HEK293 (cell line): ENCODE data around the gene DPH2.

ENCODE experiments used
- HIC1 ChIP-seq: fragments of 450-650 bp; formaldehyde crosslinking; IDR thresholded peaks from 2 replicates; pipeline ENCODE4 v1.5.1; 2016; ENCODE audit warnings: missing biosample characterization, missing genetic modification characterization
- PRDM4 ChIP-seq: fragments of 450-650 bp; formaldehyde crosslinking; IDR thresholded peaks from 2 replicates; pipeline ENCODE4 v1.5.1; 2017; ENCODE audit warnings: missing biosample characterization, missing genetic modification characterization
- ZNF274 ChIP-seq, 2 experiments: fragments of 200-500 bp in 1 of 2; fragments of 450-650 bp in 1 of 2; sonication (Bioruptor generic) in 1 of 2; formaldehyde crosslinking in 1 of 2; IDR thresholded peaks; 2 replicates each; pipeline versions ENCODE4 v1.5.1 to v1.6.1; 2014 to 2016; ENCODE audit warnings: borderline replicate concordance in 1 of 2, inconsistent platforms in 1 of 2, low read length in 1 of 2, missing biosample characterization in 1 of 2, missing genetic modification characterization in 1 of 2
- TF ChIP-seq, protein P1 (sequence below): fragments of 450-650 bp; formaldehyde crosslinking; IDR thresholded peaks from 2 replicates; pipeline ENCODE4 v1.5.1; 2016; ENCODE audit warnings: missing biosample characterization, missing genetic modification characterization

- TF ChIP-seq PRDM4 (no peak), ZNF274 (IDR thresholded peaks at IDR 0.05; ENCODE audit: low read length) (no peak), ZNF274 (tag by site-specific recombination; IDR thresholded peaks at IDR 0.05; ENCODE audit: borderline replicate concordance) (no peak), HIC1 (tag by site-specific recombination) (no peak)
- TF ChIP-seq, protein P1, sequence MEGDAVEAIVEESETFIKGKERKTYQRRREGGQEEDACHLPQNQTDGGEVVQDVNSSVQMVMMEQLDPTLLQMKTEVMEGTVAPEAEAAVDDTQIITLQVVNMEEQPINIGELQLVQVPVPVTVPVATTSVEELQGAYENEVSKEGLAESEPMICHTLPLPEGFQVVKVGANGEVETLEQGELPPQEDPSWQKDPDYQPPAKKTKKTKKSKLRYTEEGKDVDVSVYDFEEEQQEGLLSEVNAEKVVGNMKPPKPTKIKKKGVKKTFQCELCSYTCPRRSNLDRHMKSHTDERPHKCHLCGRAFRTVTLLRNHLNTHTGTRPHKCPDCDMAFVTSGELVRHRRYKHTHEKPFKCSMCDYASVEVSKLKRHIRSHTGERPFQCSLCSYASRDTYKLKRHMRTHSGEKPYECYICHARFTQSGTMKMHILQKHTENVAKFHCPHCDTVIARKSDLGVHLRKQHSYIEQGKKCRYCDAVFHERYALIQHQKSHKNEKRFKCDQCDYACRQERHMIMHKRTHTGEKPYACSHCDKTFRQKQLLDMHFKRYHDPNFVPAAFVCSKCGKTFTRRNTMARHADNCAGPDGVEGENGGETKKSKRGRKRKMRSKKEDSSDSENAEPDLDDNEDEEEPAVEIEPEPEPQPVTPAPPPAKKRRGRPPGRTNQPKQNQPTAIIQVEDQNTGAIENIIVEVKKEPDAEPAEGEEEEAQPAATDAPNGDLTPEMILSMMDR: no peak
Observed at GRCh38 chr1:44021581-44022321, 51.9 kb downstream of the DPH2 start.
